ENCODE results near the gene RHOV. TPM values are rescaled to one million over a fixed set of nuclear protein-coding genes. Genes with fewer than 3 reads are reported as not detected.

RHOV gene
- polyA plus RNA-seq, 1 of the 3 experiments (the other 2 are of a cell fraction) = 0.62 TPM

DNA sequence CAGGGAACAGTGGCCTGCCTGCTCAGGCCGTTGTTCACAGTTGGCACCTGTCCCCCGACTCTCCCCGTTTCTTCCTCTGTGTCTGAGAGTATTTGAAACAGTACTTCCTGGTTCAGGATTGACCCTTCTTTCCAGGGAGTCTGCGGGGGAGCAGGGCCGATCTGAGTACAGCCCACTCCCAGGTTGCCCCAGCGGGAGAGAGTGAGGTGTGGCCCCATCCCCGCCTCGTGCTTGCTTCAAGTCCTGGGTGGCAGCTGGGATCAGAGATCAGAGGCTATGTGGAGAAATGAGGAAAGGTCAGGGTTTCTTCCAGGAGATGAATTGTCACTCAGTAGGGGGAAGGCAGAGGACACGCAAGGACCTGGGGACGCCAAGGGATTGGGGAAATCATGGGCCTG is 48.6 kb upstream of the RHOV start:
- Histone ChIP-seq H3K4me3 (ENCODE audit: low read depth in 2 of 2, low read length in 1 of 2) (no peak overlapping the region), H3K27ac (ENCODE audit: low read depth in 2 of 2, low read length in 1 of 2) (no peak overlapping the region), H3K4me2 (no peak overlapping the region), H3F3A (replicated peaks; ENCODE audit: insufficient read depth) (no peaks in the 10 kb centered on the region), H3K9ac (no peak overlapping the region), H3K27me3 (ENCODE audit: insufficient read depth) (peaks cover 16% of the 10 kb centered on the region), H3K79me2 (ENCODE audit: insufficient read depth) (no peaks in the 10 kb centered on the region), H3K9me2 (no peaks in the 10 kb centered on the region), H3K36me3 (replicated peaks in 1 of 2; ENCODE audit: control insufficient read depth in 1 of 2, insufficient read depth in 2 of 2, low read length in 1 of 2) (no peaks in the 10 kb centered on the region), H3K9me3 (no peaks in the 10 kb centered on the region), H4K20me1 (ENCODE audit: insufficient read depth) (no peaks in the 10 kb centered on the region), H3K4me1 (ENCODE audit: control insufficient read depth in 1 of 2, insufficient read depth in 2 of 2, low read depth in 1 of 2, low read length in 1 of 2) (peaks cover 0 to 13% of the 10 kb centered on the region in 2 experiments; a peak in 1 of 4 replicates), H2AFZ (ENCODE audit: low read depth) (no peak overlapping the region)
- TF ChIP-seq POLR2AphosphoS5 (IDR thresholded peaks at IDR 0.05; ENCODE audit: low read depth, low read length) = no peak
- TF ChIP-seq NFIC (IDR thresholded peaks at IDR 0.05; ENCODE audit: borderline replicate concordance) = no peak
- no peak for TF ChIP-seq FOSL2 (IDR thresholded peaks at IDR 0.05; ENCODE audit: borderline replicate concordance, low read depth)
- TF ChIP-seq, protein P1, sequence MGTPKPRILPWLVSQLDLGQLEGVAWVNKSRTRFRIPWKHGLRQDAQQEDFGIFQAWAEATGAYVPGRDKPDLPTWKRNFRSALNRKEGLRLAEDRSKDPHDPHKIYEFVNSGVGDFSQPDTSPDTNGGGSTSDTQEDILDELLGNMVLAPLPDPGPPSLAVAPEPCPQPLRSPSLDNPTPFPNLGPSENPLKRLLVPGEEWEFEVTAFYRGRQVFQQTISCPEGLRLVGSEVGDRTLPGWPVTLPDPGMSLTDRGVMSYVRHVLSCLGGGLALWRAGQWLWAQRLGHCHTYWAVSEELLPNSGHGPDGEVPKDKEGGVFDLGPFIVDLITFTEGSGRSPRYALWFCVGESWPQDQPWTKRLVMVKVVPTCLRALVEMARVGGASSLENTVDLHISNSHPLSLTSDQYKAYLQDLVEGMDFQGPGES (IDR thresholded peaks at IDR 0.05; ENCODE audit: low read depth, low read length) = no peak
- TF ChIP-seq, protein P2, sequence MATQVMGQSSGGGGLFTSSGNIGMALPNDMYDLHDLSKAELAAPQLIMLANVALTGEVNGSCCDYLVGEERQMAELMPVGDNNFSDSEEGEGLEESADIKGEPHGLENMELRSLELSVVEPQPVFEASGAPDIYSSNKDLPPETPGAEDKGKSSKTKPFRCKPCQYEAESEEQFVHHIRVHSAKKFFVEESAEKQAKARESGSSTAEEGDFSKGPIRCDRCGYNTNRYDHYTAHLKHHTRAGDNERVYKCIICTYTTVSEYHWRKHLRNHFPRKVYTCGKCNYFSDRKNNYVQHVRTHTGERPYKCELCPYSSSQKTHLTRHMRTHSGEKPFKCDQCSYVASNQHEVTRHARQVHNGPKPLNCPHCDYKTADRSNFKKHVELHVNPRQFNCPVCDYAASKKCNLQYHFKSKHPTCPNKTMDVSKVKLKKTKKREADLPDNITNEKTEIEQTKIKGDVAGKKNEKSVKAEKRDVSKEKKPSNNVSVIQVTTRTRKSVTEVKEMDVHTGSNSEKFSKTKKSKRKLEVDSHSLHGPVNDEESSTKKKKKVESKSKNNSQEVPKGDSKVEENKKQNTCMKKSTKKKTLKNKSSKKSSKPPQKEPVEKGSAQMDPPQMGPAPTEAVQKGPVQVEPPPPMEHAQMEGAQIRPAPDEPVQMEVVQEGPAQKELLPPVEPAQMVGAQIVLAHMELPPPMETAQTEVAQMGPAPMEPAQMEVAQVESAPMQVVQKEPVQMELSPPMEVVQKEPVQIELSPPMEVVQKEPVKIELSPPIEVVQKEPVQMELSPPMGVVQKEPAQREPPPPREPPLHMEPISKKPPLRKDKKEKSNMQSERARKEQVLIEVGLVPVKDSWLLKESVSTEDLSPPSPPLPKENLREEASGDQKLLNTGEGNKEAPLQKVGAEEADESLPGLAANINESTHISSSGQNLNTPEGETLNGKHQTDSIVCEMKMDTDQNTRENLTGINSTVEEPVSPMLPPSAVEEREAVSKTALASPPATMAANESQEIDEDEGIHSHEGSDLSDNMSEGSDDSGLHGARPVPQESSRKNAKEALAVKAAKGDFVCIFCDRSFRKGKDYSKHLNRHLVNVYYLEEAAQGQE (IDR thresholded peaks at IDR 0.05; ENCODE audit: low read depth, low read length) = no peak
- TF ChIP-seq TEAD4 (IDR thresholded peaks at IDR 0.05; ENCODE audit: borderline replicate concordance, insufficient read depth) = no peak
- TF ChIP-seq USF2 (IDR thresholded peaks at IDR 0.05; ENCODE audit: borderline replicate concordance, low read depth, low read length) = no peak
- POLR2A ChIA-PET = no interaction called here
- DNase-seq = no peak
- 78% methylated on average over 10 of the region's 10 CpGs for WGBS (ENCODE audit: low lambda C conversion rate)
- CTCF ChIA-PET = interaction anchor here (0.6 to 33.6 kb wide), 5 partner anchors 9 to 151 kb away, joined by 3 to 675 read pairs (median 5); partner anchors contain the start of gene VPS18

- Histone ChIP-seq H3K4me2 (no peak overlapping the region), H3K4me3 (ENCODE audit: low read depth in 2 of 2, low read length in 1 of 2) (no peak overlapping the region), H3K36me3 (replicated peaks in 1 of 2; ENCODE audit: control insufficient read depth in 1 of 2, insufficient read depth in 2 of 2, low read length in 1 of 2) (no peaks in the 10 kb centered on the region), H3K27me3 (ENCODE audit: insufficient read depth) (peaks cover 10% of the 10 kb centered on the region), H3K9ac (no peak overlapping the region), H3K79me2 (ENCODE audit: insufficient read depth) (no peaks in the 10 kb centered on the region), H3F3A (replicated peaks; ENCODE audit: insufficient read depth) (no peaks in the 10 kb centered on the region), H3K9me2 (no peaks in the 10 kb centered on the region), H4K20me1 (ENCODE audit: insufficient read depth) (no peaks in the 10 kb centered on the region), H3K4me1 (ENCODE audit: control insufficient read depth in 1 of 2, insufficient read depth in 2 of 2, low read depth in 1 of 2, low read length in 1 of 2) (peaks cover 0 to 9% of the 10 kb centered on the region in 2 experiments; a peak in 1 of 4 replicates), H3K27ac (ENCODE audit: low read depth in 2 of 2, low read length in 1 of 2) (no peak overlapping the region), H3K9me3 (no peaks in the 10 kb centered on the region), H2AFZ (ENCODE audit: low read depth) (no peak overlapping the region)
- CTCF ChIA-PET = interaction anchor here (1.3 to 33.6 kb wide), 2 partner anchors 20 to 100 kb away, joined by 5 to 675 read pairs; partner anchors contain the start of gene VPS18
- 68% methylated on average over 4 of the region's 5 CpGs for WGBS (ENCODE audit: low lambda C conversion rate)
- TF ChIP-seq, protein P3, sequence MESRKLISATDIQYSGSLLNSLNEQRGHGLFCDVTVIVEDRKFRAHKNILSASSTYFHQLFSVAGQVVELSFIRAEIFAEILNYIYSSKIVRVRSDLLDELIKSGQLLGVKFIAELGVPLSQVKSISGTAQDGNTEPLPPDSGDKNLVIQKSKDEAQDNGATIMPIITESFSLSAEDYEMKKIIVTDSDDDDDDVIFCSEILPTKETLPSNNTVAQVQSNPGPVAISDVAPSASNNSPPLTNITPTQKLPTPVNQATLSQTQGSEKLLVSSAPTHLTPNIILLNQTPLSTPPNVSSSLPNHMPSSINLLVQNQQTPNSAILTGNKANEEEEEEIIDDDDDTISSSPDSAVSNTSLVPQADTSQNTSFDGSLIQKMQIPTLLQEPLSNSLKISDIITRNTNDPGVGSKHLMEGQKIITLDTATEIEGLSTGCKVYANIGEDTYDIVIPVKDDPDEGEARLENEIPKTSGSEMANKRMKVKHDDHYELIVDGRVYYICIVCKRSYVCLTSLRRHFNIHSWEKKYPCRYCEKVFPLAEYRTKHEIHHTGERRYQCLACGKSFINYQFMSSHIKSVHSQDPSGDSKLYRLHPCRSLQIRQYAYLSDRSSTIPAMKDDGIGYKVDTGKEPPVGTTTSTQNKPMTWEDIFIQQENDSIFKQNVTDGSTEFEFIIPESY (IDR thresholded peaks at IDR 0.05; ENCODE audit: borderline replicate concordance, low read depth) = no peak
- TF ChIP-seq, protein P2 (IDR thresholded peaks at IDR 0.05; ENCODE audit: low read depth, low read length) = peak; percentile 82
- POLR2A ChIA-PET = no interaction called here
- no peak for DNase-seq
These were observed 48.0 kb upstream of the RHOV start for GRCh38 chr15:40921949-40922607.

Data from SK-N-SH (cell line).